ENCODE measurements around the gene MYO10.
"Not testable (repeated sequence)": the region's sequence is repeated elsewhere in the genome, so short reads cannot be mapped to it uniquely, and the experiment has no call there.

Gene MYO10

GRCh38 chr5:16737620-16738364, 198.3 kb downstream of the MYO10 start:
- no peak for DNase-seq

DNA sequence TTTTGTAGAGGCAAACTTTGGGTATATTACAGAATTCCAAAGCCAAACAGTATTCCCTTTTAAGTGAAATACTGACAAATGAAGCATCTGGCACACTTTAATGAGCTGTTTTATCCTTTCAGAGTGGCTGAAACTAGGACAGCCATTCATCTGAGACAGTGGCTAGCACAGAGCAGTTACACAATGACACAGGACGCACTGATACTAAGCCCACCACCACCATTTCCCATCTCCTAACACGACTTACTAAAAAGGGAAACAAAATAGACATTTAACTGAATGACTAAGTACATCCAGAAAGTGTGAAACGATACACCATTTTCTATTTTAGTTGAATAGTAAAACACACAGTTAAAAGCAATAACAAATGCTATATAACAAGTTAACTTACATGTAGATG, 198.9 kb downstream of the MYO10 start:
- DNase-seq = no peak

- DNase-seq = no peak
Observed at GRCh38 chr5:16736158-16736995, 199.7 kb downstream of the MYO10 start.

DNA sequence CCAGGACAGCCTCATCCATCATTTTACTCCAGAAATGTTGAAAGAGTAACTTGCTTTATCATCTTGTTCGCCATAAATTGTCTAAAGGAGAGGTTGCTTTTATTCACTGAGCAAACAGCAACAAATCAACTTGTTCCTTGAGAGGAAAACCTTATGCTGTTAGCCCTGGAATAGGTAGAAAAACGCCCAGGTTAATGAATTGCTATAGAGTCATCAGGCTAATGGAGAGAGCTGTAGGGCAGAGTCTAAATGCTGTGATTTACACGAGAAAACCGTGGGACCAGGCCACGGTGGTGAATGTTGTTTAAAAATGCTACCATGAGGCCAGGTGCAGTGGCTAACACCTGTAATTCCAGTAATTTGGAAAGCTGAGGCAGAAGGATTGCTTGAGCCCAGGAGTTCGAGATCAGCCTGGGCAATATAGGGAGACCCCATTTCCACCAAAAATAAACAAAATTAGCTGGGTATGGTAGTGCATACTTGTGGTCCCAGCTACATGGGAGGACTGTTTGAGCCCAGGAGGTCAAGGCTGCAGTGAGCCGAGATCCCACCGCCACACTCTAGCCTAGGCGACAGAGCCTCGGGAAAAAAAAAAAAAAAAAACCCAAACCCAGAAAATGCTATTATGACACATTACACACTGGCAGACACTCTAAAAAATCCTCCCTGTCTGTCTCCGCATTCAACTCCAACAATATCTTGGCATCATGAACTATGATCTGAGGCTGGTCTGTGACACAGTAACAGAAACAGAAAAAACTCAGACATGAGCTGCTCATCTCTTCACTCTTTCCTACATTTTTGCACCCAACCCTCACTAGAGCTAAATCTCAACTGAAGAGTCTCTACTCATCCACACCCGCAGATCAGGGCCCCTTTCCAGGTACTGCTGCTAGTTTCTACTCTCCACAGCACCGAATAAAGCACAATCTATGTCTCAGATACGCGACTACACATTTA, 200.7 kb downstream of the MYO10 start:
- DNase-seq = no peak

- DNase-seq = no peak
Observed at GRCh38 chr5:16733331-16734006, 202.6 kb downstream of the MYO10 start.

- no peak for DNase-seq
Observed at GRCh38 chr5:16732356-16732755, 203.7 kb downstream of the MYO10 start.

GRCh38 chr5:16727755-16728325, 208.2 kb downstream of the MYO10 start:
- no peak for DNase-seq

DNA sequence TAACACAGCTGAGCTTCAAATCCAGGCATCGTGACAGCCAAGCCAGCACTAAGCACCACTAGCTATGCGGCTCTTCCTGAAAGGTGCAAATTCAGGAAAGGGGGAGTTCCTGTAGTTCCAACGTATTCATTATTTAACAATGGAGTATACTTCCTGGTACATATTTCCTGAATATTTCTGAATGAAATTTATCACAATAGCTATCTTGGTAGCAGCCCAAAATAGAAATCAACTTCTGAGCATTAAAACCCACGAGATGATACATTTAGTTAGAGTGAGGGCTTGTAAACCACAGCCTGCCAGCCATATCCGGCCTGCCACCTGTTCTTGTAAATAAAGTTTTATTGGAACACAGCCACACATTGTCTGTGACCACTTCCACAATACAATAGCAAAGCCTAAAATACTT, 209.5 kb downstream of the MYO10 start:
- DNase-seq = no peak

GRCh38 chr5:16725575-16725974, 210.5 kb downstream of the MYO10 start:
- DNase-seq = no peak

DNA sequence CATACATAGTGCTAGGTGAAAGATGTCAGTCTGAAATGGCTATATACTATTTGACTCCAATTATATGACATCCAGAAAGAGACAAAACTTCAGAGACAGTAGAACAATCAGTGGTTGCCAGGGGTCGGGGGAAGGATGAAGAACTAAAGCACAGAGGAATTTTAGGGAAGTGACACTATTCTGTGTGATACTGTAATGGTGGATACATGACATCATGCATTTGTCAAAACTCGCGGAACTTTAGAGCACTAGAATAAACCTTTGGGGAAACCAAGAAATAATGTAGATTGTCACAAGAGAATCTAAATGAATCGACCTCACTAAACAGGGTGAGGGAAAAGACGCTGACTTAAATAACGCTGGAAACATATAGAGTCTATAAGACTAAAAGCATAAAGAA, 212.3 kb downstream of the MYO10 start:
- DNase-seq = no peak

- no peak for DNase-seq
Observed at GRCh38 chr5:16722097-16722495, 214.0 kb downstream of the MYO10 start.

- no peak for DNase-seq
Observed at GRCh38 chr5:16721151-16722096, 214.7 kb downstream of the MYO10 start.

DNA sequence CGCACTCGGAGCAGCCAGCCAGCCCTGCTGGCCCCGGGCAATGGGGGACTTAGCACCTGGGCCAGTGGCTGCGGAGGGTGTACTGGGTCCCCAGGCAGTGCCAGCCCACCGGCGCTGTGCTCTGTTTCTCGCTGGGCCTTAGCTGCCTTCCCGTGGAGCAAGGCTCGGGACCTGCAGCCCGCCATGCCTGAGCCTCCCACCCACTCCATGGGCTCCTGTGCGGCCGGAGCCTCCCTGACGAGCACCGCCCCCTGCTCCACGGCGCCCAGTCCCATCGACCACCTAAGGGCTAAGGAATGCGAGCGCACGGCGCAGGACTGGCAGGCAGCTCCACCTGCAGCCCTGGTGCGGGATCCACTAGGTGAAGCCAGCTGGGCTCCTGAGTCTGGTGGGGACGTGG, 218.1 kb downstream of the MYO10 start:
- DNase-seq = not testable (repeated sequence)

- no peak for DNase-seq
Observed at GRCh38 chr5:16713386-16713928, 222.6 kb downstream of the MYO10 start.

DNA sequence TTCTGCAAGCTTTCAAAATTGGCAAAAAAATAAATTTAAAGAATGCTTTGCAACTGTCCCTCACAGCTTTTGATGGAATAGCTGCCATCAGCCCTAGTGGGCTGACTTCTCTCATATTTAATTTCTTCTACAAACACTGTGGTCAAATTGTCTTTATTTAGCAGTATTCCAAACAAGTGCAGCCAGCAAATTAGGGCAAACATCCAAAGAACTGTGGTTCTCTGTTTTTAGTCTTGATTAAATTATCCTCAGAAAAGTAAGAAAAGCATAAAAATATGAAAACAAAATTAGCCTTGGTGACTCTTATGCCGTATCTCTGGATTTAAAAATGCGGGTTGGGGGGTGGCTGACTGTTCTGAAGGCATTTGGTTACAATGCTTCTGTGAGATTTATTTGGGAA, 223.5 kb downstream of the MYO10 start:
- no peak for DNase-seq

DNA sequence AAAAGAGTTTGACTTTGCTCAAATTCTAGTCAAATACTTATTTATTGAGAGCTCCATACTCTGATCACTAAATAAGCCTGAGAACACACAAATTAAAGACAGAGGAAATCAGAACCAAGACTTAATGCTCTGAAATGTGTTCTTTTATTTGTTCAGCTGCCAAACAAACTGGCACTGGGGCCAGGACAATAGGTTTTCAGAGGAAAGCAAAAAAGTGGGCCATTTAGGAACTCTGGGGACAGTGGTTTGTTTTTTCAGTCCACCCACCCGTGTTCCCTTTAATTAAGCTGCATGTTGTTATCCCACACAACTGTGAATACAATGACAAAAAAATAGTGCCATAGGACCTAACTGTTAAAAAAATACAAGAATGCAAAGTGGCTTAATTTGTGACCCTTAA, 223.9 kb downstream of the MYO10 start:
- DNase-seq = no peak

- no peak for DNase-seq
Observed at GRCh38 chr5:16709691-16710433, 226.2 kb downstream of the MYO10 start.

- DNase-seq = no peak
Observed at GRCh38 chr5:16707869-16708192, 228.3 kb downstream of the MYO10 start.

GRCh38 chr5:16707168-16707868, 228.8 kb downstream of the MYO10 start:
- no peak for DNase-seq

Measured in activated gamma-delta T cell treated with Interleukin-2 at 50 U/mL for 16 hours (primary cell).